Peyer's patch (tissue), 4 donors: ENCODE measurements around the gene ISOC2. TPM values are rescaled to one million over a fixed set of nuclear protein-coding genes. Genes with fewer than 3 reads are reported as not detected.

Experiments
- DNase-seq, 3 donors: peaks; one replicate each; pipeline ENCODE4 v3.0.0-alpha.2; 2017 to 2019
- H3K27ac ChIP-seq, 4 donors: fragments of 200-600 bp; sonication (generic); one replicate each; pipeline ENCODE4 v1.5.1; 2016 to 2019
- H3K27me3 ChIP-seq, 2 donors: fragments of 200-600 bp; sonication (generic); one replicate each; pipeline ENCODE4 v1.5.1; 2019
- H3K36me3 ChIP-seq, 3 donors: fragments of 200-600 bp; sonication (generic); one replicate each; pipeline ENCODE4 v1.5.1; 2016 to 2019
- H3K4me1 ChIP-seq, 4 donors: fragments of 200-600 bp; sonication (generic); one replicate each; pipeline ENCODE4 v1.5.1; 2016 to 2019
- H3K4me3 ChIP-seq, 4 donors: fragments of 200-600 bp; sonication (generic); 1 replicate in 3 of 4; 2 replicates in 1 of 4; pipeline ENCODE4 v1.5.1; 2016 to 2019; ENCODE audit warnings: mild to moderate bottlenecking in 1 of 4
- H3K9me3 ChIP-seq, 4 donors: fragments of 200-600 bp; sonication (generic); one replicate each; pipeline ENCODE4 v1.5.1; 2016 to 2019; ENCODE audit warnings: mild to moderate bottlenecking in 1 of 4
- CTCF ChIP-seq, 6 experiments: fragments of 450-650 bp in 4 of 6; fragments of 200-600 bp in 2 of 6; sonication (generic) in 1 of 6; IDR thresholded peaks; one replicate each; pipeline ENCODE4 v1.5.1; 2017 to 2019; ENCODE audit warnings: antibody characterized with exemption in 6 of 6, mild to moderate bottlenecking in 3 of 6, moderate library complexity in 1 of 6
- POLR2A ChIP-seq, 2 donors: fragments of 450-650 bp; IDR thresholded peaks; one replicate each; pipeline ENCODE4 v1.5.1; 2017; ENCODE audit warnings: antibody characterized with exemption in 2 of 2, mild to moderate bottlenecking in 2 of 2, moderate library complexity in 2 of 2
- total RNA-seq, 4 donors: library from RNA; depleted of rRNA; stranded (reverse); fragments of >200 nt; gene quantifications; one replicate each; pipeline ENCODE4 v1.1.0, GENCODE V29; 2016

ISOC2 gene
- total RNA-seq, 4 donors from 2014 or later: 28.1 to 102 (median 60.0) TPM

- no peak for TF ChIP-seq POLR2A (IDR thresholded peaks at IDR 0.05)
- TF ChIP-seq CTCF (IDR thresholded peaks at IDR 0.05): no peak
- Histone ChIP-seq H3K36me3 (no peaks in the 10 kb centered on the region), H3K27ac (no peak overlapping the region), H3K9me3 (no peaks in the 10 kb centered on the region), H3K4me1 (peaks cover 0 to 27% (median 2%) of the 10 kb centered on the region in 4 donors), H3K4me3 (no peak overlapping the region), H3K27me3 (no peaks in the 10 kb centered on the region)
- DNase-seq: no peak
Measured at GRCh38 chr19:55464039-55464661, 2.7 kb upstream of the ISOC2 start.

- H3K27me3 ChIP-seq: no peaks in the 10 kb centered on the region
- peaks cover 0 to 27% (median 2%) of the 10 kb centered on the region in 4 donors for H3K4me1 ChIP-seq
- no peaks in the 10 kb centered on the region for H3K9me3 ChIP-seq
- DNase-seq: no peak
- H3K27ac ChIP-seq: no peak overlapping the region
- no peaks in the 10 kb centered on the region for H3K36me3 ChIP-seq
- no peak overlapping the region for H3K4me3 ChIP-seq
- TF ChIP-seq POLR2A (IDR thresholded peaks at IDR 0.05) (no peak), CTCF (IDR thresholded peaks at IDR 0.05) (no peak)
Measured at GRCh38 chr19:55463583-55464031, 2.2 kb upstream of the ISOC2 start.

- peaks cover 0 to 22% (median 2%) of the 10 kb centered on the region in 4 donors for H3K4me1 ChIP-seq
- no peaks in the 10 kb centered on the region for H3K36me3 ChIP-seq
- TF ChIP-seq POLR2A (IDR thresholded peaks at IDR 0.05): no peak
- no peak overlapping the region for H3K27ac ChIP-seq
- H3K9me3 ChIP-seq: no peaks in the 10 kb centered on the region
- no peaks in the 10 kb centered on the region for H3K27me3 ChIP-seq
- no peak overlapping the region for H3K4me3 ChIP-seq
- DNase-seq: no peak
Measured at GRCh38 chr19:55462722-55463121, 1.3 kb upstream of the ISOC2 start.

- H3K4me3 ChIP-seq: peak overlapping the region; percentile 52 to 90 (median 82)
- TF ChIP-seq CTCF (IDR thresholded peaks at IDR 0.05) (no peak), POLR2A (IDR thresholded peaks at IDR 0.05) (peak; percentile 32 to 54)
- H3K36me3 ChIP-seq: no peaks in the 10 kb centered on the region
- no peaks in the 10 kb centered on the region for H3K9me3 ChIP-seq
- H3K27me3 ChIP-seq: no peaks in the 10 kb centered on the region
- H3K27ac ChIP-seq: peak overlapping the region; percentile 70 to 85 (median 83)
- H3K4me1 ChIP-seq: peaks cover 0 to 18% (median 2%) of the 10 kb centered on the region in 4 donors
- DNase-seq: no peak
Measured at GRCh38 chr19:55461974-55462626, 658 bp upstream of the ISOC2 start.

- Histone ChIP-seq H3K4me3 (peak overlapping the region; percentile 52 to 90 (median 82)), H3K4me1 (peaks cover 0 to 18% (median 2%) of the 10 kb centered on the region in 4 donors), H3K27me3 (no peaks in the 10 kb centered on the region), H3K27ac (peak overlapping the region; percentile 72 to 94 (median 89)), H3K36me3 (peaks cover 0 to 9% (median 0%) of the 10 kb centered on the region in 3 donors), H3K9me3 (no peaks in the 10 kb centered on the region)
- DNase-seq: peak; percentile 55 to 83 (median 82)
- TF ChIP-seq CTCF (IDR thresholded peaks at IDR 0.05) (no peak), POLR2A (IDR thresholded peaks at IDR 0.05) (no peak)
Measured at GRCh38 chr19:55460670-55461258, 678 bp downstream of the ISOC2 start.
